ENCODE measurements around the gene GAD2. TPM values are rescaled to one million over a fixed set of nuclear protein-coding genes. Genes with fewer than 3 reads are reported as not detected.
A peak's percentile ranks its signal among the peaks of the same experiment; 100 is the strongest.

The GAD2 gene
- total and polyA plus RNA-seq, 2 experiments from 2014 or later: 0.56 to 0.86 TPM

DNA sequence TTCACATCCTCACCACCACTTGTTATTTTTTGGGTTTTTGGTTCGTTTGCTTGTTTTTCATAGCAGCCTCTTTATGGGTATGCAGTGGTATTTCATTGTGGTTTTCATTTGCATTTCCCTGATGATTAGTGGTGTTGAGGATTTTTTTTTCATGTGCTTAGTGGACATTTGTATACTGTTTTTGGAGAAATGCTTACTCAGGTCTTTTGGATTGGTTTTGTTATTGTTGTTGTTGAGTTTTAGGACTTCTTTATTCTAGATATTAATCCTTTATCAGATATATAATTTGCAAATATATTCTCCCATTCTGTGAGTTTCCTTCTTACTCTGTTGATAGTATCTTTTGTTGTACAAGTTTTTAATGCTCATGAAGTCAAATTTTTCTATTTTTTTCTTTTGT is 42.8 kb downstream of the GAD2 start (continued):
- TF ChIP-seq, protein P1, sequence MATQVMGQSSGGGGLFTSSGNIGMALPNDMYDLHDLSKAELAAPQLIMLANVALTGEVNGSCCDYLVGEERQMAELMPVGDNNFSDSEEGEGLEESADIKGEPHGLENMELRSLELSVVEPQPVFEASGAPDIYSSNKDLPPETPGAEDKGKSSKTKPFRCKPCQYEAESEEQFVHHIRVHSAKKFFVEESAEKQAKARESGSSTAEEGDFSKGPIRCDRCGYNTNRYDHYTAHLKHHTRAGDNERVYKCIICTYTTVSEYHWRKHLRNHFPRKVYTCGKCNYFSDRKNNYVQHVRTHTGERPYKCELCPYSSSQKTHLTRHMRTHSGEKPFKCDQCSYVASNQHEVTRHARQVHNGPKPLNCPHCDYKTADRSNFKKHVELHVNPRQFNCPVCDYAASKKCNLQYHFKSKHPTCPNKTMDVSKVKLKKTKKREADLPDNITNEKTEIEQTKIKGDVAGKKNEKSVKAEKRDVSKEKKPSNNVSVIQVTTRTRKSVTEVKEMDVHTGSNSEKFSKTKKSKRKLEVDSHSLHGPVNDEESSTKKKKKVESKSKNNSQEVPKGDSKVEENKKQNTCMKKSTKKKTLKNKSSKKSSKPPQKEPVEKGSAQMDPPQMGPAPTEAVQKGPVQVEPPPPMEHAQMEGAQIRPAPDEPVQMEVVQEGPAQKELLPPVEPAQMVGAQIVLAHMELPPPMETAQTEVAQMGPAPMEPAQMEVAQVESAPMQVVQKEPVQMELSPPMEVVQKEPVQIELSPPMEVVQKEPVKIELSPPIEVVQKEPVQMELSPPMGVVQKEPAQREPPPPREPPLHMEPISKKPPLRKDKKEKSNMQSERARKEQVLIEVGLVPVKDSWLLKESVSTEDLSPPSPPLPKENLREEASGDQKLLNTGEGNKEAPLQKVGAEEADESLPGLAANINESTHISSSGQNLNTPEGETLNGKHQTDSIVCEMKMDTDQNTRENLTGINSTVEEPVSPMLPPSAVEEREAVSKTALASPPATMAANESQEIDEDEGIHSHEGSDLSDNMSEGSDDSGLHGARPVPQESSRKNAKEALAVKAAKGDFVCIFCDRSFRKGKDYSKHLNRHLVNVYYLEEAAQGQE (IDR thresholded peaks at IDR 0.05; ENCODE audit: unreplicated experiment): no peak
- TF ChIP-seq ZNF331 (CRISPR knock-in tag; IDR thresholded peaks at IDR 0.05; ENCODE audit: low read depth) (no peak), POLR2AphosphoS5 (IDR thresholded peaks at IDR 0.05; ENCODE audit: low read depth) (no peak)

DNA sequence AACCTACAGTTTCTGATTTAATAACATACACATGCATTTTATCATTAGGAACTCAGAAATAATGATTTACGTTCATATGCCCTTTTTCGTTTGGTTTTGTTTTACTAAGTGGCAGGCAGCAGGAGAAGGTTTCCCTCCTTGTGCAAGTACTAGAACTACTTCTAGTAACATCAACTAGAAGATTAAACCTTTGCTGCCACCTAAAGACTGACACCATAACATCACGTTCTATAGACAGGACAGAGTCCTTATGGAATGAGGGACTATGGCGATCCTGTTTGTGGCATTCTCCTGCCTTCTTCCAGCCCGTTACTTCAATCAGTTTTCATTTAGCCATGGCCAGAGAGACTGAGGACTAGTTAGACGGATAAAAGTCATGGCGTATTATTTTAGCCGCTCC is 53.2 kb downstream of the GAD2 start:
- no peak overlapping the region for H3K4me3 Mint-ChIP-seq
- no peaks in the 10 kb centered on the region for H3K79me2 ChIP-seq (replicated peaks; ENCODE audit: insufficient read depth)
- H3K4me2 ChIP-seq: no peak overlapping the region
- H3K36me3 ChIP-seq (ENCODE audit: insufficient read depth): no peaks in the 10 kb centered on the region
- no peaks in the 10 kb centered on the region for H3K27me3 ChIP-seq (ENCODE audit: insufficient read depth)
- H3K9me3 Mint-ChIP-seq: no peaks in the 10 kb centered on the region
- no peaks in the 10 kb centered on the region for H3F3A ChIP-seq (replicated peaks; ENCODE audit: low read depth)
- no peak overlapping the region for H2AFZ ChIP-seq
- H3K9me2 ChIP-seq (ENCODE audit: insufficient read depth): no peaks in the 10 kb centered on the region
- ATAC-seq (peak; percentile 99), DNase-seq (ENCODE audit: low spot score) (peak; percentile 82)
- H3K27ac ChIP-seq (ENCODE audit: low read depth): no peak overlapping the region
- no peak overlapping the region for H3K4me3 ChIP-seq
- no peaks in the 10 kb centered on the region; the same call in 2 of the 3 replicates for H3K36me3 Mint-ChIP-seq (ENCODE audit: low read depth)
- peaks cover 10% of the 10 kb centered on the region; the same call in 1 of the 2 replicates for H3K4me1 ChIP-seq (ENCODE audit: insufficient read depth)
- H4K20me1 ChIP-seq (replicated peaks; ENCODE audit: insufficient read depth): no peaks in the 10 kb centered on the region; the same call in 1 of the 2 replicates
- no peaks in the 10 kb centered on the region for H3K27me3 Mint-ChIP-seq (ENCODE audit: insufficient read depth, low read depth, poor library complexity)
- H3K4me1 Mint-ChIP-seq: peaks cover 17% of the 10 kb centered on the region; the same call in 2 of the 3 replicates
- TF ChIP-seq CTCF (conservative IDR thresholded peaks at IDR 0.05; ENCODE audit: low read depth in 2 of 2): peak; percentile 71 to 84
- TF ChIP-seq JUNB (IDR thresholded peaks at IDR 0.05; ENCODE audit: unreplicated experiment): no peak
- no peak for TF ChIP-seq EZH2phosphoT487 (IDR thresholded peaks at IDR 0.05; ENCODE audit: unreplicated experiment)
- no peak for TF ChIP-seq POLR2AphosphoS5 (IDR thresholded peaks at IDR 0.05; ENCODE audit: low read depth)
- TF ChIP-seq ZNF331 (CRISPR knock-in tag; IDR thresholded peaks at IDR 0.05; ENCODE audit: low read depth): no peak
- no peak overlapping the region for H3K27ac Mint-ChIP-seq

DNA sequence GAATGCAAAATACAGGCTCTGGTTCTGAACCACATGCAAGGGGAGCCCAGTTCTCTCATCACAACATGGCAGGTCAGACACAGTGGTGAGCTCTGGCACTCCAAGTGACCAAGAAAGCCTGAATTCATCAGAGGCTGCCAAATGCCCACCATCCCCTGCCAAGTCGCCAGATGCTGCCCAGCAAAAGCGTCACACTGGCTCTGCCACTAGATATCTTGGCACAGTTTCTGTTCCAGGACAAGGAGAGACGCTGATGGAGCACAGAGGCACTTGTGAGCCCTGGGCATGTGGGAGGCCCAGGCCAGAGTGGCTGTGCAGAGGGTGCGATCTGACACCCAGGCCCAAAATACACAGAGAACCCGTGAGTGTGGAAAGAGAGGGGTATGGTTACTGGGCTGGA is 57.8 kb downstream of the GAD2 start:
- Histone ChIP-seq H3K4me2 (no peak overlapping the region), H3K79me2 (replicated peaks; ENCODE audit: insufficient read depth) (no peaks in the 10 kb centered on the region), H3K27me3 (ENCODE audit: insufficient read depth) (no peaks in the 10 kb centered on the region), H3K27ac (ENCODE audit: low read depth) (no peak overlapping the region), H4K20me1 (replicated peaks; ENCODE audit: insufficient read depth) (no peaks in the 10 kb centered on the region; the same call in 1 of the 2 replicates), H3K9me2 (ENCODE audit: insufficient read depth) (no peaks in the 10 kb centered on the region), H3K36me3 (ENCODE audit: insufficient read depth) (no peaks in the 10 kb centered on the region), H3K4me3 (no peak overlapping the region), H3F3A (replicated peaks; ENCODE audit: low read depth) (no peaks in the 10 kb centered on the region), H2AFZ (peak overlapping the region; percentile 32; the same call in 1 of the 2 replicates), H3K4me1 (ENCODE audit: insufficient read depth) (peaks cover 2% of the 10 kb centered on the region; the same call in 1 of the 2 replicates)
- H3K9me3 Mint-ChIP-seq: no peaks in the 10 kb centered on the region
- H3K4me1 Mint-ChIP-seq: peaks cover 14% of the 10 kb centered on the region
- H3K4me3 Mint-ChIP-seq: no peak overlapping the region
- peaks cover 5% of the 10 kb centered on the region for H3K27me3 Mint-ChIP-seq (ENCODE audit: insufficient read depth, low read depth, poor library complexity)
- DNase-seq (ENCODE audit: low spot score) (no peak), ATAC-seq (no peak)
- no peaks in the 10 kb centered on the region; the same call in 2 of the 3 replicates for H3K36me3 Mint-ChIP-seq (ENCODE audit: low read depth)
- H3K27ac Mint-ChIP-seq: no peak overlapping the region
- TF ChIP-seq CTCF (conservative IDR thresholded peaks at IDR 0.05; ENCODE audit: low read depth in 2 of 2): no peak

All from GM23338 (cell line).